HL-60 (cell line): ENCODE data around the gene RERE.
A peak's percentile ranks its signal among the peaks of the same experiment; 100 is the strongest.

Experiments used
- DNase-seq, 2 experiments: peaks; one replicate each; pipeline ENCODE4 v3.0.0-alpha.2; 2010 to 2020; ENCODE audit warnings: low read depth in 1 of 2, low spot score in 1 of 2
- H3K27ac ChIP-seq: fragments of 250-450 bp; sonication (Bioruptor Pico); replicated peaks from 2 replicates; pipeline ENCODE4 v1.5.1; 2020; ENCODE audit warnings: mild to moderate bottlenecking, moderate library complexity
- H3K27me3 ChIP-seq: fragments of 250-450 bp; sonication (Bioruptor Pico); 2 replicates; pipeline ENCODE4 v1.5.1; 2021; ENCODE audit warnings: mild to moderate bottlenecking, moderate library complexity; ENCODE audit not compliant: insufficient read depth, poor library complexity, severe bottlenecking
- H3K4me3 ChIP-seq: replicated peaks from 2 replicates; pipeline ENCODE4 v1.5.1; 2011; ENCODE audit warnings: mild to moderate bottlenecking, control low read depth, low read length; ENCODE audit not compliant: insufficient read depth
- GABPA ChIP-seq: IDR thresholded peaks from 2 replicates; pipeline ENCODE4 v1.6.1; 2012; ENCODE audit warnings: low read depth
- POLR2AphosphoS5 ChIP-seq: IDR thresholded peaks from 2 replicates; pipeline ENCODE4 v1.6.1; 2012; ENCODE audit warnings: low read depth
- SPI1 ChIP-seq: IDR thresholded peaks from 2 replicates; pipeline ENCODE4 v1.6.1; 2012; ENCODE audit warnings: low read depth, mild to moderate bottlenecking, borderline replicate concordance
- TF ChIP-seq, protein P1 (sequence below): IDR thresholded peaks from one replicate; pipeline ENCODE4 v1.5.1; 2011; ENCODE audit warnings: low read length, control low read depth, inconsistent platforms; ENCODE audit not compliant: insufficient read depth
- TF ChIP-seq, protein P2 (sequence below): IDR thresholded peaks from 2 replicates; pipeline ENCODE4 v1.6.1; 2012; ENCODE audit warnings: low read depth; ENCODE audit not compliant: insufficient replicate concordance

The RERE gene

DNA sequence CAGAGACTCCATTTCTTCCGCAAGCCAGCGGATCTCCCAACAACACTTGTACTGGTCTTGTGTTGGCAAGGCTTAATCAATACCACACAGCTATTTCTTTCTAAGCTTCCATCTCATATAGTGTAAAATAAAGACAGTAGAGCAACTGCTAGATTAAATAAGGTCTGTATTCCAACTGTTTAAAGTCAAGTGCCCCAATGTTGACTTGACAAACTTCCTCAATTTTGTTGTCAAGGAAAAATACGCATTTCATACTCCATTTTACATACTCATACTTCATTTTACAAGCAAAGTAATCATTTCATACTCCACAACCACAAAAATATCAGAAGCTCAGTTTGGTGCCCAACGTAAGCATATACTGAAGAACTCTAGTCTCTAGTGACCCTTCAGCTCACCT lies 143.0 kb downstream of the RERE start:
- Histone ChIP-seq H3K4me3 (no peak overlapping the region), H3K27me3 (no peaks in the 10 kb centered on the region), H3K27ac (peak overlapping the region; percentile 31)
- TF ChIP-seq POLR2AphosphoS5 (no peak), GABPA (no peak), SPI1 (no peak)
- no peak for DNase-seq

GRCh38 chr1:8671306-8671917 lies 146.0 kb downstream of the RERE start:
- peak; percentile 22 to 50 for DNase-seq
- no peaks in the 10 kb centered on the region for H3K27me3 ChIP-seq
- H3K4me3 ChIP-seq = no peak overlapping the region
- TF ChIP-seq, protein P1, sequence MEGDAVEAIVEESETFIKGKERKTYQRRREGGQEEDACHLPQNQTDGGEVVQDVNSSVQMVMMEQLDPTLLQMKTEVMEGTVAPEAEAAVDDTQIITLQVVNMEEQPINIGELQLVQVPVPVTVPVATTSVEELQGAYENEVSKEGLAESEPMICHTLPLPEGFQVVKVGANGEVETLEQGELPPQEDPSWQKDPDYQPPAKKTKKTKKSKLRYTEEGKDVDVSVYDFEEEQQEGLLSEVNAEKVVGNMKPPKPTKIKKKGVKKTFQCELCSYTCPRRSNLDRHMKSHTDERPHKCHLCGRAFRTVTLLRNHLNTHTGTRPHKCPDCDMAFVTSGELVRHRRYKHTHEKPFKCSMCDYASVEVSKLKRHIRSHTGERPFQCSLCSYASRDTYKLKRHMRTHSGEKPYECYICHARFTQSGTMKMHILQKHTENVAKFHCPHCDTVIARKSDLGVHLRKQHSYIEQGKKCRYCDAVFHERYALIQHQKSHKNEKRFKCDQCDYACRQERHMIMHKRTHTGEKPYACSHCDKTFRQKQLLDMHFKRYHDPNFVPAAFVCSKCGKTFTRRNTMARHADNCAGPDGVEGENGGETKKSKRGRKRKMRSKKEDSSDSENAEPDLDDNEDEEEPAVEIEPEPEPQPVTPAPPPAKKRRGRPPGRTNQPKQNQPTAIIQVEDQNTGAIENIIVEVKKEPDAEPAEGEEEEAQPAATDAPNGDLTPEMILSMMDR = peak; percentile 54
- TF ChIP-seq GABPA = no peak
- TF ChIP-seq, protein P2, sequence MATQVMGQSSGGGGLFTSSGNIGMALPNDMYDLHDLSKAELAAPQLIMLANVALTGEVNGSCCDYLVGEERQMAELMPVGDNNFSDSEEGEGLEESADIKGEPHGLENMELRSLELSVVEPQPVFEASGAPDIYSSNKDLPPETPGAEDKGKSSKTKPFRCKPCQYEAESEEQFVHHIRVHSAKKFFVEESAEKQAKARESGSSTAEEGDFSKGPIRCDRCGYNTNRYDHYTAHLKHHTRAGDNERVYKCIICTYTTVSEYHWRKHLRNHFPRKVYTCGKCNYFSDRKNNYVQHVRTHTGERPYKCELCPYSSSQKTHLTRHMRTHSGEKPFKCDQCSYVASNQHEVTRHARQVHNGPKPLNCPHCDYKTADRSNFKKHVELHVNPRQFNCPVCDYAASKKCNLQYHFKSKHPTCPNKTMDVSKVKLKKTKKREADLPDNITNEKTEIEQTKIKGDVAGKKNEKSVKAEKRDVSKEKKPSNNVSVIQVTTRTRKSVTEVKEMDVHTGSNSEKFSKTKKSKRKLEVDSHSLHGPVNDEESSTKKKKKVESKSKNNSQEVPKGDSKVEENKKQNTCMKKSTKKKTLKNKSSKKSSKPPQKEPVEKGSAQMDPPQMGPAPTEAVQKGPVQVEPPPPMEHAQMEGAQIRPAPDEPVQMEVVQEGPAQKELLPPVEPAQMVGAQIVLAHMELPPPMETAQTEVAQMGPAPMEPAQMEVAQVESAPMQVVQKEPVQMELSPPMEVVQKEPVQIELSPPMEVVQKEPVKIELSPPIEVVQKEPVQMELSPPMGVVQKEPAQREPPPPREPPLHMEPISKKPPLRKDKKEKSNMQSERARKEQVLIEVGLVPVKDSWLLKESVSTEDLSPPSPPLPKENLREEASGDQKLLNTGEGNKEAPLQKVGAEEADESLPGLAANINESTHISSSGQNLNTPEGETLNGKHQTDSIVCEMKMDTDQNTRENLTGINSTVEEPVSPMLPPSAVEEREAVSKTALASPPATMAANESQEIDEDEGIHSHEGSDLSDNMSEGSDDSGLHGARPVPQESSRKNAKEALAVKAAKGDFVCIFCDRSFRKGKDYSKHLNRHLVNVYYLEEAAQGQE = no peak
- no peak for TF ChIP-seq POLR2AphosphoS5
- no peak overlapping the region for H3K27ac ChIP-seq

- no peak for DNase-seq
- Histone ChIP-seq H3K27ac (no peak overlapping the region), H3K4me3 (no peak overlapping the region), H3K27me3 (no peaks in the 10 kb centered on the region)
- TF ChIP-seq, protein P1 = no peak
Observed at GRCh38 chr1:8670371-8670818, 147.0 kb downstream of the RERE start.

DNA sequence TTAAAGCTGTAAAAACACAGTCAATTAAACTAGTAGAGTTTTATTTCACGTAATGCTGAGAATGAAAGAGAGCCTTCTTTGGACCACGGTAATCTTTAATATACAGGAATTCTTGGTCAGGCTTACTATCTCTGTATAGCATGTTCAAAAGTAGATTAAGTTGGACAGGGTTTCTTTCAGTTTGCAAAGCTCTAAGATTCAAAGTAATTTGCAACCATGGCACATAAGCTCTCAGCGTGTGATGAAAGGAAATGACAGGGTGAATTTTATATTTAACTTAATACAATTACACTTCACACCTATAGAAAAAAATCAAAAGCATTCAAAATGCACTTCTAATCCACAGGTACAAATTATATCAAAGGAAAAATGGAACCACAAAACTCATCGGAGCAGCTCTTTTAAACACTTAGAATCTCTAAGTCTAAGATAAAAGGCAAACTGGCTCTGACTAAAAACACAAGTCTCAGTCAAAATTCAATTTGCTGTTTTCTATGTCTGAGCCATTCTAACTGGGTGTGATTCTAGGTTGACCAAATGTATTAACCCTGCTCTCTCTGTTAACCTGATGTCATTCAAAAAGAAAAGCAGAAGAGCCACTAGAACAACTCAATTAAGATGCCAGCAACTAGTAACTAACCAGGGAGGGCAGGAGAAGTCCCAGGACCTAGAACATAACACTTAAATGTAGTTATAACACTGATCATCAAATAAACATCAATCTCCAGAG lies 147.7 kb downstream of the RERE start:
- no peak for TF ChIP-seq GABPA
- TF ChIP-seq, protein P2 = no peak
- no peak for TF ChIP-seq POLR2AphosphoS5
- TF ChIP-seq, protein P1 = no peak
- TF ChIP-seq SPI1 = no peak
- no peak overlapping the region for H3K27ac ChIP-seq
- H3K4me3 ChIP-seq = no peak overlapping the region
- no peak for DNase-seq
- H3K27me3 ChIP-seq = no peaks in the 10 kb centered on the region
